NCI-H1105 treated with DMSO at 0.1 percent for 48 hours (cell line): Measurements from ENCODE around the gene KLHL6.
"Not testable (repeated sequence)": the region's sequence is repeated elsewhere in the genome, so short reads cannot be mapped to it uniquely, and the experiment has no call there.

Source experiments
- DNase-seq: peaks from one replicate; lab custom pipeline; 2025; lab: John Stamatoyannopoulos, UW

Gene KLHL6

DNA sequence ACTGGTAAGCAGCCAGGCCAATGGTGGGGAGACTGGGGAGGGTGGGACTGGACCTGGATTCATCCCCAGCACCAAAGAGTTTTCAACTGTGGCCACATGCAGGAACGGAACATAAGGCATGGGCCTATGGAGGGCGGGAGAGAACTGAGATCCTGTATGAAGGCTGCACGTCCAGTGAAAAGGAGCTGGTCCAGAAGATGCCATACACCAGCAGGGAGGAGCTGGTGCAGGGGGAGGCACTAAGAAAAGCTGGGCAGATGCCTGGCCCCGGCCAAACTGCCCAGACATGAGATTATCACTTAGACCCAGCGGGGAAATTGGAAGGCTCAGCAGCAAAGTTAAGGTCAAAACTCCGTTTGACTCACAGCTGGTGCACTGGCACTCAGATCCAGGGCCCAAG is 69.0 kb downstream of the KLHL6 start:
- no peak for DNase-seq

- no peak for DNase-seq
These were observed 69.9 kb downstream of the KLHL6 start for GRCh38 chr3:183485585-183485984.

- DNase-seq = no peak
These were observed 70.4 kb downstream of the KLHL6 start for GRCh38 chr3:183485093-183485492.

- no peak for DNase-seq
These were observed 71.0 kb downstream of the KLHL6 start for GRCh38 chr3:183484431-183485075.

GRCh38 chr3:183481582-183481981 is 73.9 kb downstream of the KLHL6 start:
- DNase-seq = no peak

- peak; percentile 72 for DNase-seq
These were observed 77.0 kb downstream of the KLHL6 start for GRCh38 chr3:183478501-183478900.

GRCh38 chr3:183477801-183478456 is 77.6 kb downstream of the KLHL6 start:
- DNase-seq = peak; percentile 90

DNA sequence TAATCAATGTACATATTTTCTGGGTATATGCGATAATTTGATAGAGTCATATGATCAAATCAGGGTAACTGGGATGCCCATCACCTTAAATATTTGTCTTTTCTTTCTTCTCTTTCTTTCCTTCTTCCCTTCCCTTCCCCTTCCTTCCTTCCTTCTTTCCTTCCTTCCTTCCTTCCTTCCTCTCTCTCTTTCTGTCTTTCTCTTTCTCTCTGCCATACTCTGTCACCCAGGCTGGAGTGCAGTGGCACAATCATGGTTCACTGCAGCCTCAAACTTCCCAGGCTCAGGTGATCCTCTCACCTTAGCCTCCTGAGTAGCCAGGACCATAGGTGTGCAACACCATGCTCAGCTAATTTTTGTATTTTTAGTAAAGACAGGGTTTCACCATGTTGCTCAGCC is 79.7 kb downstream of the KLHL6 start:
- not testable (repeated sequence) for DNase-seq

GRCh38 chr3:183475016-183475763 is 80.3 kb downstream of the KLHL6 start:
- DNase-seq = no peak

DNA sequence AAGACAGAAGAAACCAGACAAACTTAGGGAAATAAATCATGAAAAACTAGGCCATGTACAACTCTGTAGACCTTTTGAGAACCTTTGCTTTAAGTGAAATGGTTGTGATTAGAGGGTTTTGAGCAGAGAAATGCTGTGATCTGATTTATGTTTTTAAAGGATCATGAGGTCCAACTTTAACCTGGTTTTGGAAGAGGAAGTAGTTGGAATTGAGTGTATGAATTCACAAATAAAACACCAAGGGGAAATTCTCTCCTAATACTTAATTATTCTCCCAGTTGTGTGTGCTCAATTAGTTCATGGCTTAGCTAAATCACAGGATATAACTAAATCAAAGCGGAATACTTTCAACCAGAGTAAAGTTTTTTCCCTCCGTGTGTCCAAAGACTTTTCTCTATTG is 81.5 kb downstream of the KLHL6 start:
- no peak for DNase-seq

- DNase-seq = no peak
These were observed 83.4 kb downstream of the KLHL6 start for GRCh38 chr3:183472155-183472554.

DNA sequence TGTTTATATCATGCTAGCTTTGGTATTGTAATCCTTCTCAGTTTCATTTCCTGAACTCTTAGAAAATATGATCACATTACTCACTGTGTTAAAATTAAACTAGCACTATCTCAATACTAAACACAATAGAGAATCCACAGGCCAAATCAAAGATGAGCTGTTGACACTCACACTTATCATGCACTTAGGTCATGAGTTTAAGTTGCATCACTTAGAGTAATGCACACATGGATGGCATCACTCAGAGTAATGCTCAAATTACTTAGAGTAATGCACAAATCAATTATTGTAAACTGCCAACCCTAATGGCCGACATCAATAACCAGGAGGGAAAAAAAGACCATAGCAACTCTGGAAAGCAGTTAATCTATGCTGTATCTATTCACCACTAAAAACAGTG is 87.1 kb downstream of the KLHL6 start:
- DNase-seq = no peak

DNA sequence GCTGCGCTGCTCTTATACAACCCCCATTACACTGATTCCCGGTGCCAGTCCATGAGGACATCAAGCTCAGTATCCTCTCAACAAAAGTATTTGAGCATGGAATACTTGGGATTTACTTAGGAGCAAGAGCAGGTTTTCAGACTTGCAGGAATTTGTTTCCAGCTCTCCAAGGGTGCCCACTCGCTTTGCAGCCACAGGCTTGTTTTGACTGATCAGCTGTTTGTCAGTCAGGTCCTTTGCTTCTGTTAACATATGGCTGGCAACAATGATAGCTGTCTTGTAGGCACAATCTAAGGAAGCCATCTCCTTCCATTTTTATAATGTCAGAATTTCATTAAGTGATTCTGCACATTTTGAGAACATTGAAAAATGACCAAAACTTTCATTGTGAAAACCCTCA is 88.9 kb downstream of the KLHL6 start:
- DNase-seq = no peak

DNA sequence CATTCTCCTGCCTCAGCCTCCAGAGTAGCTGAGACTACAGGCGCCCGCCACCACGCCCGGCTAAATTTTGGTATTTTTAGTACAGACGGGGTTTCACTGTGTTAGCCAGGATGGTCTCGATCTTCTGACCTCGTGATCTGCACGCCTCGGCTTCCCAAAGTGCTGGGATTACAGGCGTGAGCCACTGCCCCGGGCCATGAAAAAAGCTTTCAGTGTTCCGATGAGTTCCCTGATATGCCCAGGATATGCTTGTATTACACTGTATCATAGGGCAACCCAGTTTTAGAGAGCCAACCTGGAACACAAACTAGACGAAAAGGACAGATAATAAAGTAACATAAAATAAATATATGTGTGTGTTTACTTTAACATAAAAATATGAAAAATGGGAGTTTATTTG is 89.8 kb downstream of the KLHL6 start:
- DNase-seq = not testable (repeated sequence)

DNA sequence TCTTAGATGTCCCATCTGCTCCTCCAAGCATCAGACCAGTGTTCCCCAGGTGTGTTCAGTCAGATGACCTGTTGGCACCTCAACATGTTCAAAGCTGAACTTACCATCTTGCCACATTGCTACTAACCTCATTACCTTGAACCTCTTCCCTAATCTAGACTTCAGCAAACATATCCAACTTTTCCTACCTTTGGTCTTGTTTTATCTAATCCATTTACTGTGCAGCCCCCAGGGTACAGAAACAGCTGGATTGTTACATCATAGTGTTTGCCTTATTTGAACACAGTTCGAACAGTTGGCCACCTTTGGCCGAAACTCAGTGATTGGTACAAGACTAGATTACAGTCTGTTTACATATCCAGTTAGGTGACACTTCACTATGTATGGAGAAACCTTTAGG is 91.0 kb downstream of the KLHL6 start:
- DNase-seq = no peak

DNA sequence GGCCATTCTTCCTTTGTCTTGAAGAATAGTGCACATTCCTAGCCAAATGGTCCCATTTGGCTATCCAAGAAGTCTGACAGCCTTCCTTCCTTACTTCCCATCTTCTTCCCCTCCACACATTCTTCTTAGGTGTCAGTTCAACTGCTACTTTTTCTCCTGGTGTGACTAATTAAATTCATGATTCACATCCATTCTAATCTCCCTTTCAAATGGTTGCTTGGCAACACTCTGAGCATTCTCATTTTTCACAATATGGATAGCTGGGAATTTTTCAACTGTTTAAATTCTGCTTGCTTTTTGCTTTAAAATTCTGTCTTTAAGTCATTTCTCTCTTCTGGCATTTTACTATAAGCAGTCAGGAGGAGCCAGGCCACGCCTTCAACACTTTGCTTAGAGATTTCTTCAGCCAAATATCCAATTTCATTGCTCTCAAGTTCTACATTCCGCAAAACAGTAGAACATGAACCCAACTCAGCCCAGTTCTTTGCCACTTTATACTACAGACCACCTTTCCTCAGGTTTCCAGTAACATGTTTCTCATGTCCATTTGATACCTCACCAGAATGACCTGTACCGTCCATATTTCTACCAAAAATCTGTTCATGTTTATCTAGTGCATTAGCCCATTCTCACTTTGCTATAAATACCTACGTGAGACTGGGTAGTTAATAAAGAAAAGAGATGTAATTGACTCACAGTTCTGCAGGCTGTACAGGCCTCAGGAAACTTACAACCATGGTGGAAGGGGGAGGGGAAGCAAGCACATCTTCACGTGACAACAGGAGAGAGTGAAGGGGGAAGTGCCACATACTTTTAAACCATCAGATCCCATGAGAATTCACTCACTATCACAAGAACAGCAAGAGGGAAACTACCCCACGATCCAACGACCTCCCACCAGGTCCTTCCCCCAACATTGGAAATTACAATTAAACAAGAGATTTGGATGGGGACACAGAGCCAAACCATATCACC is 95.1 kb downstream of the KLHL6 start:
- DNase-seq = no peak

- no peak for DNase-seq
These were observed 100.4 kb downstream of the KLHL6 start for GRCh38 chr3:183455089-183455488.

GRCh38 chr3:183454064-183454463 is 101.4 kb downstream of the KLHL6 start:
- DNase-seq = no peak

GRCh38 chr3:183449791-183450190 is 105.7 kb downstream of the KLHL6 start:
- DNase-seq = no peak

DNA sequence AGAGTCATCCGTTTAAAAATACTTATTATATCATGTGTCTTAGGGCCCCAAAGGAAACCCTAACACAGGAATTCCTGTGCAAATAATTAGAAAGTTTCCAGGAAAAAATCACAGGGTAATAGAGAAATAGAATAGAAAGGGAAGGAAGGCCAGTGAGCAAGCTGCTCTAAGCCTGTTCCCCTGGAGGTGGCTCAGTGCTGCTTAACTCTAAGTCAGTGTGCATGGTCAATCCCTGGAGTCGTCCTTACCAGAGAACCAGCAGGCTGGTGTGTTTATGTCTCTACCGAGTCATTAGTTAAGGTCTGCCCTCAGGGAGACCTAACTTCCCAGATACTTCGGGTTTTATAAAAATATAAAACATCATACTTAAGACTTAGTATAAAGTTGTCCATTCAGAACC is 106.1 kb downstream of the KLHL6 start:
- DNase-seq = no peak

DNA sequence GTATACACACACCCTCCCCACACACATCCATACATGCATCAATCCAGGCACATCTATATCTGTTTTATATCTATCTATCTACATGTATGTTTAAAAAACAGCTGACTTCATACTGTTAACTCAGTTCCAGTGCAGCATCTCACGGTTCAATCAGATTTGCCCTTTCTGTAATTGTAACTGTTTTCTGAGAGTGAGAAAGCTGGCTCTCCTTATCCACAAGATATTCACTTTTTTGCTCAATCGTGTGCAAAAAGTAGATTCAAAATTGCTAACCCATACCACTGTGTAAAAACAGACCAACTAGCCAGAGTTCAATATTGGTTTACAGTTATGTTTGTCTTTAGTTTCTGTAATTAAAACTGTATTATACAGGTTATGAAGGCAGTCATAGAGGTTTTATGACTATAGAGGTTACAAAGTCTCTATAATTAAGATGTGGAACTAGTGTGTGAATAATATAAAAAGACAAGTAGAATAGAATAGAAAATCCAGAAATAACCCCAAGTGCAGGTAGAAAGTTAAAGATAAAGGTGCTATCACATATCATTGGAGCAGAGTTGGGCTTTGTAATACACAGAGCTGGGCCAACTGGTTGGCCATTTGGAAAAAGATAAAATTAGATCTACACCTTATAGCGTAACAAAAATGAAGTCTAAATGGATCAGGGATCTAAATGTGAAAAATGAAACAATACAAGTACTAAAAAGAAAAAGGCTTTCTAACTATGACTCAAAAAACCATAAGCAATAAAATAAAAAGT is 107.0 kb downstream of the KLHL6 start:
- DNase-seq = no peak
